ENCODE results near the gene TSPAN31.

- TF ChIP-seq CTCF (IDR thresholded peaks at IDR 0.05 in 4 of 5, conservative IDR thresholded peaks at IDR 0.05 in 1 of 5) (no peak), POLR2A (IDR thresholded peaks at IDR 0.05) (no peak)
Measured at GRCh38 chr12:57739387-57739786, 5.5 kb upstream of the TSPAN31 start.
